HEK293 (cell line): Measurements from ENCODE around the gene MRPL32.

Experiments used
- CTCF ChIA-PET: fragments of 350-600 bp; formaldehyde crosslinking; extraction: SDS; loops from one replicate; lab custom pipeline; 2021; ENCODE audit warnings: antibody characterized with exemption; lab: Yijun Ruan, JAX
- POLR2A ChIA-PET: fragments of 300-600 bp; formaldehyde crosslinking; extraction: SDS; loops from one replicate; lab custom pipeline; 2020; ENCODE audit warnings: antibody characterized with exemption, inconsistent platforms; lab: Yijun Ruan, JAX
- H3K27ac ChIP-seq: fragments of 200-500 bp; sonication (Bioruptor generic); 2 replicates; pipeline ENCODE4 v1.5.1; 2014; ENCODE audit warnings: low read depth, low read length, control low read depth, inconsistent platforms; ENCODE audit errors: extremely low read depth
- H3K36me3 ChIP-seq, 2 experiments: fragments of 200-500 bp in 1 of 2; sonication (Bioruptor generic) in 1 of 2; 1 replicate in 1 of 2; 2 replicates in 1 of 2; pipeline ENCODE4 v1.5.1; 2014 to 2017; ENCODE audit warnings: inconsistent platforms in 2 of 2, low read length in 2 of 2; ENCODE audit not compliant: control insufficient read depth in 2 of 2, insufficient read depth in 1 of 2
- H3K4me1 ChIP-seq: fragments of 200-500 bp; sonication (Bioruptor generic); 2 replicates; pipeline ENCODE4 v1.5.1; 2014; ENCODE audit warnings: mild to moderate bottlenecking, low read length, inconsistent platforms; ENCODE audit not compliant: control insufficient read depth, insufficient read depth
- H3K4me3 ChIP-seq: 2 replicates; pipeline ENCODE4 v1.5.1; 2011; ENCODE audit warnings: low read depth, mild to moderate bottlenecking, control low read depth, low read length, moderate library complexity
- H3K9me3 ChIP-seq: fragments of 200-500 bp; sonication (Bioruptor generic); 2 replicates; pipeline ENCODE4 v1.5.1; 2014; ENCODE audit warnings: low read depth, low read length, inconsistent platforms; ENCODE audit not compliant: control insufficient read depth, insufficient read depth
- BCL11B ChIP-seq: fragments of 450-650 bp; formaldehyde crosslinking; IDR thresholded peaks from 2 replicates; pipeline ENCODE4 v1.5.1; 2016; ENCODE audit warnings: low read depth, missing biosample characterization, missing genetic modification characterization
- GFI1B ChIP-seq: fragments of 450-650 bp; formaldehyde crosslinking; IDR thresholded peaks from 2 replicates; pipeline ENCODE4 v1.5.1; 2016; ENCODE audit warnings: missing biosample characterization, missing genetic modification characterization
- GLIS1 ChIP-seq: fragments of 450-650 bp; formaldehyde crosslinking; IDR thresholded peaks from 2 replicates; pipeline ENCODE4 v1.5.1; 2016; ENCODE audit warnings: missing biosample characterization, missing genetic modification characterization
- HOXC10 ChIP-seq: sonication (generic); formaldehyde crosslinking; IDR thresholded peaks from 2 replicates; pipeline ENCODE4 v1.8.1; 2023; ENCODE audit warnings: mild to moderate bottlenecking, missing genetic modification reagents
- HOXD13 ChIP-seq: sonication (generic); formaldehyde crosslinking; IDR thresholded peaks from 2 replicates; pipeline ENCODE4 v1.8.0; 2022; ENCODE audit warnings: missing genetic modification reagents, borderline replicate concordance
- OVOL3 ChIP-seq: fragments of 450-650 bp; formaldehyde crosslinking; IDR thresholded peaks from 2 replicates; pipeline ENCODE4 v1.5.1; 2016; ENCODE audit warnings: missing biosample characterization, missing genetic modification characterization
- SCRT1 ChIP-seq: fragments of 450-650 bp; formaldehyde crosslinking; IDR thresholded peaks from 2 replicates; pipeline ENCODE4 v1.5.1; 2016; ENCODE audit warnings: missing biosample characterization, missing genetic modification characterization, borderline replicate concordance
- SCRT2 ChIP-seq: fragments of 450-650 bp; formaldehyde crosslinking; IDR thresholded peaks from 2 replicates; pipeline ENCODE4 v1.5.1; 2016; ENCODE audit warnings: missing biosample characterization, missing genetic modification characterization
- TCF7L2 ChIP-seq: IDR thresholded peaks from 2 replicates; pipeline ENCODE4 v1.6.1; 2011; ENCODE audit warnings: low read depth, mild to moderate bottlenecking, inconsistent platforms, low read length, moderate library complexity, borderline replicate concordance
- ZBTB1 ChIP-seq: fragments of 450-650 bp; formaldehyde crosslinking; IDR thresholded peaks from 2 replicates; pipeline ENCODE4 v1.5.1; 2016; ENCODE audit warnings: missing biosample characterization, missing genetic modification characterization
- ZBTB20 ChIP-seq: fragments of 450-650 bp; formaldehyde crosslinking; IDR thresholded peaks from 2 replicates; pipeline ENCODE4 v1.5.1; 2016; ENCODE audit warnings: missing biosample characterization, missing genetic modification characterization
- ZBTB44 ChIP-seq: fragments of 450-650 bp; IDR thresholded peaks from 2 replicates; pipeline ENCODE4 v1.5.1; 2018; ENCODE audit warnings: missing biosample characterization, mild to moderate bottlenecking, missing genetic modification characterization
- ZNF19 ChIP-seq: fragments of 450-650 bp; formaldehyde crosslinking; IDR thresholded peaks from 2 replicates; pipeline ENCODE4; 2016; ENCODE audit warnings: missing biosample characterization, missing genetic modification characterization, low read depth
- ZNF202 ChIP-seq: fragments of 450-650 bp; formaldehyde crosslinking; IDR thresholded peaks from 2 replicates; pipeline ENCODE4 v1.5.1; 2016; ENCODE audit warnings: missing biosample characterization, missing genetic modification characterization, borderline replicate concordance
- ZNF274 ChIP-seq, 2 experiments: fragments of 200-500 bp in 1 of 2; fragments of 450-650 bp in 1 of 2; sonication (Bioruptor generic) in 1 of 2; formaldehyde crosslinking in 1 of 2; IDR thresholded peaks; 2 replicates each; pipeline versions ENCODE4 v1.5.1 to v1.6.1; 2014 to 2016; ENCODE audit warnings: borderline replicate concordance in 1 of 2, inconsistent platforms in 1 of 2, low read length in 1 of 2, missing biosample characterization in 1 of 2, missing genetic modification characterization in 1 of 2
- ZNF37A ChIP-seq: fragments of 450-650 bp; IDR thresholded peaks from 2 replicates; pipeline ENCODE4 v1.5.1; 2018; ENCODE audit warnings: missing biosample characterization, missing genetic modification characterization
- ZNF549 ChIP-seq: fragments of 450-650 bp; IDR thresholded peaks from 2 replicates; pipeline ENCODE4 v1.5.1; 2018; ENCODE audit warnings: missing biosample characterization, missing genetic modification characterization, mild to moderate bottlenecking, inconsistent platforms, moderate library complexity
- ZNF555 ChIP-seq: fragments of 450-650 bp; formaldehyde crosslinking; conservative IDR thresholded peaks from 2 replicates; pipeline ENCODE4 v1.5.1; 2017; ENCODE audit warnings: missing biosample characterization, mild to moderate bottlenecking, missing genetic modification characterization, inconsistent platforms
- ZNF596 ChIP-seq: fragments of 450-650 bp; IDR thresholded peaks from 2 replicates; pipeline ENCODE4 v1.5.0; 2018; ENCODE audit warnings: missing biosample characterization, mild to moderate bottlenecking, missing genetic modification characterization, moderate library complexity
- ZNF621 ChIP-seq: fragments of 450-650 bp; formaldehyde crosslinking; IDR thresholded peaks from 2 replicates; pipeline ENCODE4 v1.5.1; 2017; ENCODE audit warnings: missing biosample characterization, missing genetic modification characterization
- ZNF664 ChIP-seq: fragments of 450-650 bp; formaldehyde crosslinking; IDR thresholded peaks from 2 replicates; pipeline ENCODE4 v1.5.1; 2016; ENCODE audit warnings: missing biosample characterization, missing genetic modification characterization
- ZNF677 ChIP-seq: fragments of 450-650 bp; IDR thresholded peaks from 2 replicates; pipeline ENCODE4 v1.5.0; 2018; ENCODE audit warnings: missing biosample characterization, mild to moderate bottlenecking, missing genetic modification characterization, moderate library complexity
- ZNF704 ChIP-seq: fragments of 450-650 bp; formaldehyde crosslinking; IDR thresholded peaks from 2 replicates; pipeline ENCODE4 v1.5.1; 2016; ENCODE audit warnings: missing biosample characterization, missing genetic modification characterization
- ZNF707 ChIP-seq: fragments of 450-650 bp; formaldehyde crosslinking; IDR thresholded peaks from 2 replicates; pipeline ENCODE4 v1.5.1; 2016; ENCODE audit warnings: missing biosample characterization, missing genetic modification characterization
- ZSCAN30 ChIP-seq: fragments of 450-650 bp; IDR thresholded peaks from 2 replicates; pipeline ENCODE4 v1.5.1; 2018; ENCODE audit warnings: missing biosample characterization, mild to moderate bottlenecking, missing genetic modification characterization, moderate library complexity
- TF ChIP-seq, protein P1 (sequence below): fragments of 450-650 bp; formaldehyde crosslinking; IDR thresholded peaks from 2 replicates; pipeline ENCODE4 v1.5.1; 2017; ENCODE audit warnings: missing biosample characterization, mild to moderate bottlenecking, missing genetic modification characterization, moderate library complexity
- TF ChIP-seq, protein P2 (sequence below): fragments of 450-650 bp; formaldehyde crosslinking; IDR thresholded peaks from 2 replicates; pipeline ENCODE4; 2016; ENCODE audit warnings: missing biosample characterization, missing genetic modification characterization
- TF ChIP-seq, protein P3 (sequence below): fragments of 450-650 bp; formaldehyde crosslinking; IDR thresholded peaks from 2 replicates; pipeline ENCODE4 v1.5.1; 2016; ENCODE audit warnings: missing biosample characterization, missing genetic modification characterization
- TF ChIP-seq, protein P4 (sequence below): fragments of 450-650 bp; formaldehyde crosslinking; IDR thresholded peaks from 2 replicates; pipeline ENCODE4 v1.5.1; 2016; ENCODE audit warnings: missing biosample characterization, missing genetic modification characterization

MRPL32 gene

DNA sequence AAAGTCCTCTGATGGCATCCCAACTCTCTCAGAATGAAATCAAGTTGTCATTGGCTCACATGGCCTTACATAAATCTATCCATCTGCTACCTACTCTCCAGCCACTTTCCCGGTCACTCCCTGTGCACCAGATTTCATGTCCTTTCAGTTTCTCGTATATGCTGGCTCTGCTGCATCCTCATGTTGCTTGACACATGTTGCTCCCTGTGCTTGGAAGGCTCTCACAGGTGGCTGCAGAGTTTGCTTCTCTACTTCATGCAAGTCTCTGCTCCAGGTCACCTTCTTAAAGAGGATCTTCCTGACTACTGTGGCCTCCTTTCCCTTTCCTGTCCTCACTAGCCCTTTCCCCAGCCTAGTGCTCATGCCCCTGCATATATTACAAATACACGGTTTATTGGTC lies 48.3 kb downstream of the MRPL32 start:
- no peaks in the 10 kb centered on the region for H3K4me1 ChIP-seq
- ChIA-PET POLR2A (no interaction called here), CTCF (no interaction called here)
- H3K27ac ChIP-seq = no peak overlapping the region
- no peak overlapping the region for H3K4me3 ChIP-seq
- no peaks in the 10 kb centered on the region for H3K36me3 ChIP-seq
- H3K9me3 ChIP-seq = no peaks in the 10 kb centered on the region
- no peak for TF ChIP-seq TCF7L2
- no peak for TF ChIP-seq ZNF274 (IDR thresholded peaks at IDR 0.05; ENCODE audit: low read length)
- no peak for TF ChIP-seq ZNF274 (tag by site-specific recombination; IDR thresholded peaks at IDR 0.05; ENCODE audit: borderline replicate concordance)
- TF ChIP-seq ZNF704 = no peak
- TF ChIP-seq ZNF549 (tag by site-specific recombination) = no peak
- TF ChIP-seq, protein P1, sequence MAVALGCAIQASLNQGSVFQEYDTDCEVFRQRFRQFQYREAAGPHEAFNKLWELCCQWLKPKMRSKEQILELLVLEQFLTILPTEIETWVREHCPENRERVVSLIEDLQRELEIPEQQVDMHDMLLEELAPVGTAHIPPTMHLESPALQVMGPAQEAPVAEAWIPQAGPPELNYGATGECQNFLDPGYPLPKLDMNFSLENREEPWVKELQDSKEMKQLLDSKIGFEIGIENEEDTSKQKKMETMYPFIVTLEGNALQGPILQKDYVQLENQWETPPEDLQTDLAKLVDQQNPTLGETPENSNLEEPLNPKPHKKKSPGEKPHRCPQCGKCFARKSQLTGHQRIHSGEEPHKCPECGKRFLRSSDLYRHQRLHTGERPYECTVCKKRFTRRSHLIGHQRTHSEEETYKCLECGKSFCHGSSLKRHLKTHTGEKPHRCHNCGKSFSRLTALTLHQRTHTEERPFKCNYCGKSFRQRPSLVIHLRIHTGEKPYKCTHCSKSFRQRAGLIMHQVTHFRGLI (tag by site-specific recombination) = no peak
- TF ChIP-seq ZBTB1 (tag by site-specific recombination) = no peak
- TF ChIP-seq HOXC10 = no peak
- peak; percentile 95 for TF ChIP-seq SCRT2 (tag by site-specific recombination)
- TF ChIP-seq ZNF664 = no peak
- TF ChIP-seq BCL11B = no peak
- TF ChIP-seq ZNF37A (tag by site-specific recombination) = no peak
- TF ChIP-seq SCRT1 (tag by site-specific recombination) = peak; percentile 84
- TF ChIP-seq ZNF19 (tag by site-specific recombination) = no peak
- TF ChIP-seq ZNF202 (tag by site-specific recombination) = no peak
- no peak for TF ChIP-seq GFI1B (tag by site-specific recombination)
- no peak for TF ChIP-seq OVOL3 (tag by site-specific recombination)
- no peak for TF ChIP-seq ZBTB20 (tag by site-specific recombination)
- no peak for TF ChIP-seq HOXD13 (CRISPR knock-in tag)

- Histone ChIP-seq H3K9me3 (no peaks in the 10 kb centered on the region), H3K27ac (no peak overlapping the region), H3K4me3 (no peak overlapping the region), H3K36me3 (no peaks in the 10 kb centered on the region), H3K4me1 (no peaks in the 10 kb centered on the region)
- ChIA-PET CTCF (no interaction called here), POLR2A (no interaction called here)
- TF ChIP-seq ZNF621 (tag by site-specific recombination) (no peak), ZBTB44 (tag by site-specific recombination) (no peak), ZNF555 (tag by site-specific recombination) (no peak), GLIS1 (no peak), ZNF707 (tag by site-specific recombination) (no peak), ZNF596 (no peak), ZSCAN30 (no peak), ZNF677 (no peak)
- TF ChIP-seq, protein P2, sequence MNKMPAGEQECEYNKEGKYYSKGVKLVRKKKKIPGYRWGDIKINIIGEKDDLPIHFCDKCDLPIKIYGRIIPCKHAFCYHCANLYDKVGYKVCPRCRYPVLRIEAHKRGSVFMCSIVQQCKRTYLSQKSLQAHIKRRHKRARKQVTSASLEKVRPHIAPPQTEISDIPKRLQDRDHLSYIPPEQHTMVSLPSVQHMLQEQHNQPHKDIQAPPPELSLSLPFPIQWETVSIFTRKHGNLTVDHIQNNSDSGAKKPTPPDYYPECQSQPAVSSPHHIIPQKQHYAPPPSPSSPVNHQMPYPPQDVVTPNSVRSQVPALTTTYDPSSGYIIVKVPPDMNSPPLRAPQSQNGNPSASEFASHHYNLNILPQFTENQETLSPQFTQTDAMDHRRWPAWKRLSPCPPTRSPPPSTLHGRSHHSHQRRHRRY (tag by site-specific recombination) = no peak
- TF ChIP-seq, protein P3, sequence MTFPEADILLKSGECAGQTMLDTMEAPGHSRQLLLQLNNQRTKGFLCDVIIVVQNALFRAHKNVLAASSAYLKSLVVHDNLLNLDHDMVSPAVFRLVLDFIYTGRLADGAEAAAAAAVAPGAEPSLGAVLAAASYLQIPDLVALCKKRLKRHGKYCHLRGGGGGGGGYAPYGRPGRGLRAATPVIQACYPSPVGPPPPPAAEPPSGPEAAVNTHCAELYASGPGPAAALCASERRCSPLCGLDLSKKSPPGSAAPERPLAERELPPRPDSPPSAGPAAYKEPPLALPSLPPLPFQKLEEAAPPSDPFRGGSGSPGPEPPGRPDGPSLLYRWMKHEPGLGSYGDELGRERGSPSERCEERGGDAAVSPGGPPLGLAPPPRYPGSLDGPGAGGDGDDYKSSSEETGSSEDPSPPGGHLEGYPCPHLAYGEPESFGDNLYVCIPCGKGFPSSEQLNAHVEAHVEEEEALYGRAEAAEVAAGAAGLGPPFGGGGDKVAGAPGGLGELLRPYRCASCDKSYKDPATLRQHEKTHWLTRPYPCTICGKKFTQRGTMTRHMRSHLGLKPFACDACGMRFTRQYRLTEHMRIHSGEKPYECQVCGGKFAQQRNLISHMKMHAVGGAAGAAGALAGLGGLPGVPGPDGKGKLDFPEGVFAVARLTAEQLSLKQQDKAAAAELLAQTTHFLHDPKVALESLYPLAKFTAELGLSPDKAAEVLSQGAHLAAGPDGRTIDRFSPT (tag by site-specific recombination) = no peak
- TF ChIP-seq, protein P4, sequence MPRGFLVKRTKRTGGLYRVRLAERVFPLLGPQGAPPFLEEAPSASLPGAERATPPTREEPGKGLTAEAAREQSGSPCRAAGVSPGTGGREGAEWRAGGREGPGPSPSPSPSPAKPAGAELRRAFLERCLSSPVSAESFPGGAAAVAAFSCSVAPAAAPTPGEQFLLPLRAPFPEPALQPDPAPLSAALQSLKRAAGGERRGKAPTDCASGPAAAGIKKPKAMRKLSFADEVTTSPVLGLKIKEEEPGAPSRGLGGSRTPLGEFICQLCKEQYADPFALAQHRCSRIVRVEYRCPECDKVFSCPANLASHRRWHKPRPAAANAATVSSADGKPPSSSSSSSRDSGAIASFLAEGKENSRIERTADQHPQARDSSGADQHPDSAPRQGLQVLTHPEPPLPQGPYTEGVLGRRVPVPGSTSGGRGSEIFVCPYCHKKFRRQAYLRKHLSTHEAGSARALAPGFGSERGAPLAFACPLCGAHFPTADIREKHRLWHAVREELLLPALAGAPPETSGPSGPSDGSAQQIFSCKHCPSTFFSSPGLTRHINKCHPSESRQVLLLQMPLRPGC (tag by site-specific recombination) = no peak
Measured at GRCh38 chr7:42981601-42982000, 49.4 kb downstream of the MRPL32 start.
